Mucosa of stomach (tissue), 1 donor: ENCODE results near the gene HNF1B.

Experiments
- H3K27me3 ChIP-seq: one replicate; pipeline ENCODE4 v1.7.0; 2013; ENCODE audit warnings: mild to moderate bottlenecking, low read length; ENCODE audit not compliant: control insufficient read depth, insufficient read depth
- H3K36me3 ChIP-seq: one replicate; pipeline ENCODE4 v1.7.0; 2013; ENCODE audit warnings: low read length; ENCODE audit not compliant: control insufficient read depth, insufficient read depth
- H3K4me1 ChIP-seq: one replicate; pipeline ENCODE4 v1.7.0; 2013; ENCODE audit warnings: mild to moderate bottlenecking, low read length; ENCODE audit not compliant: control insufficient read depth, insufficient read depth
- H3K4me3 ChIP-seq: one replicate; pipeline ENCODE4 v1.7.0; 2013; ENCODE audit warnings: low read length
- H3K9ac ChIP-seq: one replicate; pipeline ENCODE4 v1.7.0; 2013; ENCODE audit warnings: mild to moderate bottlenecking, low read length, moderate library complexity
- H3K9me3 ChIP-seq: one replicate; pipeline ENCODE4 v1.7.0; 2013; ENCODE audit warnings: mild to moderate bottlenecking, low read length, moderate library complexity; ENCODE audit not compliant: control insufficient read depth
- donor health status: Pancreatic carcinoma.

HNF1B gene

GRCh38 chr17:37708616-37709212 is 36.1 kb downstream of the HNF1B start:
- Histone ChIP-seq H3K36me3 (no peaks in the 10 kb centered on the region), H3K4me3 (no peak overlapping the region), H3K4me1 (peaks cover 58% of the 10 kb centered on the region), H3K27me3 (no peaks in the 10 kb centered on the region), H3K9ac (peak overlapping the region; percentile 66), H3K9me3 (no peaks in the 10 kb centered on the region)

DNA sequence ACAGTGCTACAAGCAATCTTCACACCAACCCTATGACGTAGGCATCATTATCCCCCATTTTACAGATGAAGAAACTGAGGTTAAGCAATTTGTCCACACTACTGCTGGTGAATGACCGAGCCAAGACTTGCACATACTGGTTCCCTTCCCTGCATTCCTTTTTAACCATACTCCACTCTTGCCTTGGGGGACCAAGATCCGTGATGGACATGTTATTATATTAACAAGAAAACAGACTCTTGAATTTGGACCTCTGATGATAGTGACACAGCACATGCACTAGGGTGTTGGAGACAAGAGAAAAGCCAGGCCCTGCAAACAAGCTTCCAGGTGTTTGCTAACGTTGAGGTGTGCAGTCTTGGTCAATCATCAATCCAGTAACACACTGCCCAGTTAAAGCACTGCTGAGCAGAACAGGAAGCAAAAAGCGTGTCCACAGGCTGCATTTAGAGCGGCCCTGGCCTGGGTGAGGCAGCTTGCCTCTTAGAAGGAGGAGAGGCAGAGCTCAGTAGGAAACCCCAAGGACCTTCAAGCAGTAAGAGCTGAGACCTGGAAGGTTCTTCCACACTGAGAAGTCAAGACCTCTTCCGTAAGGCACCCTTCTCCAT is 36.7 kb downstream of the HNF1B start:
- no peaks in the 10 kb centered on the region for H3K9me3 ChIP-seq
- no peaks in the 10 kb centered on the region for H3K27me3 ChIP-seq
- peaks cover 53% of the 10 kb centered on the region for H3K4me1 ChIP-seq
- H3K36me3 ChIP-seq = no peaks in the 10 kb centered on the region
- no peak overlapping the region for H3K4me3 ChIP-seq
- H3K9ac ChIP-seq = peak overlapping the region; percentile 66

- H3K4me3 ChIP-seq = no peak overlapping the region
- H3K27me3 ChIP-seq = no peaks in the 10 kb centered on the region
- H3K9me3 ChIP-seq = no peaks in the 10 kb centered on the region
- peaks cover 52% of the 10 kb centered on the region for H3K4me1 ChIP-seq
- no peaks in the 10 kb centered on the region for H3K36me3 ChIP-seq
- H3K9ac ChIP-seq = no peak overlapping the region
Observed at GRCh38 chr17:37706446-37706845, 38.4 kb downstream of the HNF1B start.

GRCh38 chr17:37702598-37702997 is 42.3 kb downstream of the HNF1B start:
- peak overlapping the region; percentile 8 for H3K9ac ChIP-seq
- peaks cover 17% of the 10 kb centered on the region for H3K4me1 ChIP-seq
- no peaks in the 10 kb centered on the region for H3K9me3 ChIP-seq
- no peaks in the 10 kb centered on the region for H3K27me3 ChIP-seq
- no peaks in the 10 kb centered on the region for H3K36me3 ChIP-seq
- no peak overlapping the region for H3K4me3 ChIP-seq

DNA sequence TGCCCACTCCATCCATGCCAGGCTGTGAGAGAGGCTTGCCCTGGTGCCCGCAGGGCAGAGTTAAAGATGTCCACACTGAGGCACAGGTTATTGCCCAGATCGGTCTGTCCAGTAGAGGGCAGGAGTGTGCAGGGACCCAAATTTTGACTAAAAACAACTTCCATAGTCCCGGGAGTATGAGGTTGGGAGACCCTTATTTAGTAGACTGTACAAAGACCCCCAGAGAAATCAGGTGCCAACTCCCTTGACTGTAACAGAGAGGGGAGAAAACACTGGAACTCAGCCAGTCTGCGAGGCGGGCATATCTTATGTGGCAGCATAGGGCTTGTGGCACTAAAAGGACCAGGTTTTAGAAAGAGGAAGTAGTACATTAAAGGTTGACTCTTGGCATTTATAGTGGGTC is 43.4 kb downstream of the HNF1B start:
- H3K27me3 ChIP-seq = no peaks in the 10 kb centered on the region
- H3K9me3 ChIP-seq = no peaks in the 10 kb centered on the region
- H3K9ac ChIP-seq = no peak overlapping the region
- no peak overlapping the region for H3K4me3 ChIP-seq
- no peaks in the 10 kb centered on the region for H3K36me3 ChIP-seq
- H3K4me1 ChIP-seq = peaks cover 16% of the 10 kb centered on the region

DNA sequence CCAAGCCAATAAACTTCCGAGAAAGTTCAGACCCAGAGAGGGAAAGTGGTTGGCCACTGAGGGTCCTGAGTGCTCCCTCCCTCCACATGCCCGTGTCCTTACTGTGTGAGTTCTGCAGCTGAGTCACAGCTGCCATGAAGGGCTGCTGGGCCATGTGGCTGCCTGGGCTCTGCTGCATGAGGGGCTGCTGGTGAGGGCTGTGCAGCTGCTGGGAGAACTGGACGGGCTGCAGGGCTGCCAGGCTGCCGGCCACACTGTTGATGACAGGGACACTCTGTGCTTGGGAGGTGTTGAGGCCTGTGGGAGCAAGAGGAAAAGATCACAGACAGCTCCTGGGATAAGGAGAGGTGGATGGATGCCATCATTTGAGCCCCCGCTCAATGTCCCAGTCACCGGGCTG is 44.0 kb downstream of the HNF1B start:
- no peaks in the 10 kb centered on the region for H3K36me3 ChIP-seq
- peaks cover 16% of the 10 kb centered on the region for H3K4me1 ChIP-seq
- no peaks in the 10 kb centered on the region for H3K27me3 ChIP-seq
- no peak overlapping the region for H3K9ac ChIP-seq
- H3K4me3 ChIP-seq = no peak overlapping the region
- no peaks in the 10 kb centered on the region for H3K9me3 ChIP-seq

DNA sequence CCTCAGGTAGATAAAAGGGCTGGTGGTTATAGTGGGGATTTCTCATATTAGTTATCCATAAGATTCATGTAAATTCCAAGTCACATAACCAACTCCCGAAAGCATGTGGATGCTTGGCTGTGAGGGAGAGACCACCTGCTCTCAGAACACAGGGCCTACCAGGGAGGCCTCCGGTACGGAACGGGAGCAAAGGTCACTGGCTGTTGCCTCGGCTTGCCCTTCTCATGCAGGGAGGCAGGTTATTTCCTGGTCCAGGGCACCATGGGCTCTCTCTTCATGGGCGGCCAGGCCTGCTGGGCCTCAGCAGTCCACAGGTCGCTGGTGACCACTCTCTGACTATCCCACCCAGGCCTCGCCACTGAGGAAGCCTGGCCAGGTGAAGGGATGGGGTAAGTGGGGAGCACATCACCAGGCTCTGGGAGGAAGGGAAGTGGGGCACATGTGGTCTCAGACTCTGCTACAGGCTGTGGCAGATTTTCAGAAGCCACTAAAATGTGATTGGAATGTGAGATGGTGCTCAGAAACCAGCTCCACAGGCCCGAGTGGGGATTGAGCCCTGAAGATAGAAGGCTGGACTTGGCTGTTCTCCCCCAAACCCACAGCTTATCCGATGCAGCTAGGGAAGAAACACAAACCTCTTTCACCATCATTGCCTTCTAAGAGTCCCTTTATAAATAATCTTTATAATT is 45.4 kb downstream of the HNF1B start:
- H3K36me3 ChIP-seq = peaks cover 4% of the 10 kb centered on the region
- no peak overlapping the region for H3K4me3 ChIP-seq
- H3K27me3 ChIP-seq = no peaks in the 10 kb centered on the region
- H3K9ac ChIP-seq = no peak overlapping the region
- peaks cover 16% of the 10 kb centered on the region for H3K4me1 ChIP-seq
- H3K9me3 ChIP-seq = no peaks in the 10 kb centered on the region

DNA sequence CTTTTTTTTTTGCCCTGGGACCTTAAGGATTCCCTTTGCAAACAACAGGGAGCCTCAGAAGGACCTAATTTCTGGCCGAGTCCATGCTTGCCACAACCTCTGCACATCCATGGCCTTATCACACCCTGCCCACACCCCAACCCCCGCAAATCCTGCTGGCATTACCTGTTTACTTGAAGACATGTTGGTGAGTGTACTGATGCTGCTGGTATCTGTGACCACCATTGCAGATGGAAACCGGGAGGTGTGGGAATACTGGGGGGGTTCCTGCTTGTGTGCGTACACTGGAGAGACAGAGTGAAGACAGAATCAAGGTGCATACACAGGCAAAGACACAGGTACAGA is 46.0 kb downstream of the HNF1B start:
- no peaks in the 10 kb centered on the region for H3K27me3 ChIP-seq
- no peak overlapping the region for H3K4me3 ChIP-seq
- no peak overlapping the region for H3K9ac ChIP-seq
- H3K9me3 ChIP-seq = no peaks in the 10 kb centered on the region
- H3K36me3 ChIP-seq = peaks cover 4% of the 10 kb centered on the region
- peaks cover 16% of the 10 kb centered on the region for H3K4me1 ChIP-seq

- peaks cover 16% of the 10 kb centered on the region for H3K4me1 ChIP-seq
- peaks cover 4% of the 10 kb centered on the region for H3K36me3 ChIP-seq
- H3K4me3 ChIP-seq = no peak overlapping the region
- no peaks in the 10 kb centered on the region for H3K9me3 ChIP-seq
- no peak overlapping the region for H3K9ac ChIP-seq
- H3K27me3 ChIP-seq = no peaks in the 10 kb centered on the region
Observed at GRCh38 chr17:37698132-37698910, 46.5 kb downstream of the HNF1B start.

GRCh38 chr17:37697381-37697780 is 47.5 kb downstream of the HNF1B start:
- H3K4me1 ChIP-seq = peaks cover 9% of the 10 kb centered on the region
- H3K27me3 ChIP-seq = no peaks in the 10 kb centered on the region

DNA sequence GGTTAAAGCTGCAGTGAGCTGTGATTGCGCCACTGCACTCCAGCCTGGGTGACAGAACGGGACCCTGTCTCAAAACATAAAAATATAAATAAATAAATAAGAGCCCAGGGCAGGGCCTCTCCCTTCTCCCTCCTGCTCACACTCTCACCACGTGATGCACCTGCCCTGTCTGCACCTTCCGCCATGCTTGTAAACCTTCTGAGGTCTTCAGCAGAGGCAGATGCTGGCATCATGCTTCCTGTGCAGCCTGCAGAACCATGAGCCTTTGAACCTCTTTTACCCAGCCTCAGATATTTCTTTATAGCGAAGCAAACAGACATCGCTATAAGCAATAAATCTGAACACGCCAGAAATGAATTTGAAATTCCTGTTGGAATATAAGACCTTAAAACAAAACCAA is 48.5 kb downstream of the HNF1B start:
- Histone ChIP-seq H3K4me1 (no peaks in the 10 kb centered on the region), H3K9me3 (no peaks in the 10 kb centered on the region), H3K27me3 (no peaks in the 10 kb centered on the region), H3K4me3 (no peak overlapping the region), H3K9ac (no peak overlapping the region), H3K36me3 (peaks cover 4% of the 10 kb centered on the region)

More at GRCh38 chr17:37697381-37697780, 47.5 kb downstream of the HNF1B start:
- H3K4me3 ChIP-seq = no peak overlapping the region
- H3K36me3 ChIP-seq = peaks cover 4% of the 10 kb centered on the region
- H3K9ac ChIP-seq = no peak overlapping the region
- H3K9me3 ChIP-seq = no peaks in the 10 kb centered on the region

DNA sequence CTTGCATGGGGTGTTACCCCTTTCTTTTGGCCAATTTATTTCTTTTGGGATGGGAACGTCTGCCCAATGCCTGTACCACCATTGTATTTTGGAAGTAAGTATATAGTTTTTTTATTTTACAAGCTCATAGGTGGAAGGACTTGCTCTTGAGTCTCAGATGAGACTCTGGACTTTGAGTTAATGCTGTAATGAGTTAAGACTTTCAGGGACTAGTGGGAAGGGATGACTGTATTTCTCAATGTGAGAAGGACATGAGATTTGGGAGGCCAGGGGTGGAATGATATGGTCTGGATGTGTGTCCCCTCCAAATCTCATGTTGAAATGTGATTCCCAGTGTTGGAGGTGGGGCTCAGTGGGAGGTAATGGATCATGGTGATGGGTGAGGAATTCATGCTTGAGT is 49.1 kb downstream of the HNF1B start:
- no peak overlapping the region for H3K4me3 ChIP-seq
- peaks cover 4% of the 10 kb centered on the region for H3K36me3 ChIP-seq
- no peaks in the 10 kb centered on the region for H3K27me3 ChIP-seq
- no peaks in the 10 kb centered on the region for H3K9me3 ChIP-seq
- H3K4me1 ChIP-seq = no peaks in the 10 kb centered on the region
- H3K9ac ChIP-seq = no peak overlapping the region
